ENCODE measurements around the gene MRPL52. TPM values are rescaled to one million over a fixed set of nuclear protein-coding genes. Genes with fewer than 3 reads are reported as not detected.

MRPL52 gene
- total and polyA plus RNA-seq, 4 experiments from 2014 or later = 58.0 to 164 (median 82.8) TPM

DNA sequence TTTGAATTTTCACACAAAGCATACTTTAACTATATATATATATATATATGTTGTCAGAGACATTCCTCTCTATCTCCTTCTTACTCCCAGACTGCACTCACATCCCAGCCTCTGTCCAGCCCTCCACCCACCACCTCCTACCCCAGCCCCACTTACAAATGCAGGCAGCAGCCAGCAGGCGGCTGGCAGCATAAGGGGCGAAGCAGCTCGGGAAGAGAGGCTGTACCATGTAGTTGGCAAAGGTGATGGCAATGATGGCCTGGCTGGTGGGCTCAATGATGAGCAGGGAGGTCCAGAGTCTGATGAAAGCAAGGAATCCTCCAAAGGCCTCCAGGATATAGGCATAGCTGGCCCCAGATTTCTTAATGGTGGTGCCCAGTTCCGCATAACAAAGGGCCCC is 16.9 kb upstream of the MRPL52 start:
- H3K36me3 Mint-ChIP-seq = no peaks in the 10 kb centered on the region
- ChIA-PET CTCF (ENCODE audit: partially characterized antibody) (interaction anchor here (0.8 to 1.1 kb wide), 3 partner anchors 11 to 91 kb away, joined by 3 read pairs; no protein-coding TSS in a partner anchor), POLR2A (ENCODE audit: partially characterized antibody) (no interaction called here)
- peaks cover 0 to 12% (median 3%) of the 10 kb centered on the region in 4 donors for H3K4me1 Mint-ChIP-seq
- H3K9me3 ChIP-seq (ENCODE audit: control insufficient read depth in 1 of 2, low read length in 2 of 2) = no peaks in the 10 kb centered on the region
- no peak overlapping the region for H3K4me3 ChIP-seq (ENCODE audit: low read length in 2 of 2)
- H3K4me3 Mint-ChIP-seq = no peak overlapping the region
- no peaks in the 10 kb centered on the region for H3K9me3 Mint-ChIP-seq
- H3K27me3 ChIP-seq (ENCODE audit: insufficient read depth, low read length) = no peaks in the 10 kb centered on the region
- no peak overlapping the region for H3K27ac Mint-ChIP-seq
- H3K27me3 Mint-ChIP-seq = peaks cover 1 to 3% of the 10 kb centered on the region in 2 donors
- no peak for DNase-seq
- H3K27ac ChIP-seq (ENCODE audit: low read depth, low read length) = no peak overlapping the region
- intact Hi-C loops (cut with micrococcal nuclease) = no loop called here
- no peaks in the 10 kb centered on the region for H3K4me1 ChIP-seq (ENCODE audit: insufficient read depth, low read length)
- no peaks in the 10 kb centered on the region for H3K36me3 ChIP-seq (ENCODE audit: insufficient read depth, low read length)

DNA sequence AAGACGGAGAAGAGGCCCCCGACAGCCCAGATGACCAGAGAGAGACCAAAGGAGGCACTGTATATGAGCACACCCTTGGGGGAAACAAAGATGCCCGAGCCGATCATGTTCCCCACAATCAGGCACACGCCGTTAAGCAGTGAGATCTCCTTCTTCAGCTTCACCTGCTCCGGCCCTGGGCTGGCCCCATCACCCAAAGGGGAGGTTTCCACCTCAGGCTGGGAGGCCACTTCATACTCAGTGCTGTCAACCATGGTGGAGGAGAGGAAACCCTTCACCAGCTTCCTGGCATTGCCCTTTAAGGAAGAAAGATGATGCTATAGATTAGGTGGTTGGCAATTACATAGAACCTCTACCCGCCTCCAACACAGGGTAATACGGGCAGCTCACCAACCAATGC is 16.5 kb upstream of the MRPL52 start:
- Mint-ChIP-seq H3K4me1 (peaks cover 0 to 12% (median 3%) of the 10 kb centered on the region in 4 donors), H3K36me3 (no peaks in the 10 kb centered on the region), H3K27me3 (peaks cover under 1 to 3% of the 10 kb centered on the region in 2 donors), H3K27ac (no peak overlapping the region), H3K4me3 (no peak overlapping the region), H3K9me3 (no peaks in the 10 kb centered on the region)
- no peaks in the 10 kb centered on the region for H3K27me3 ChIP-seq (ENCODE audit: insufficient read depth, low read length)
- H3K9me3 ChIP-seq (ENCODE audit: control insufficient read depth in 1 of 2, low read length in 2 of 2) = no peaks in the 10 kb centered on the region
- H3K4me1 ChIP-seq (ENCODE audit: insufficient read depth, low read length) = no peaks in the 10 kb centered on the region
- POLR2A ChIA-PET (ENCODE audit: partially characterized antibody) = no interaction called here
- intact Hi-C loops (cut with micrococcal nuclease) = no loop called here
- H3K36me3 ChIP-seq (ENCODE audit: insufficient read depth, low read length) = no peaks in the 10 kb centered on the region
- CTCF ChIA-PET (ENCODE audit: partially characterized antibody) = interaction anchor here (0.8 to 1.1 kb wide), 3 partner anchors 11 to 91 kb away, joined by 3 read pairs; no protein-coding TSS in a partner anchor
- H3K27ac ChIP-seq (ENCODE audit: low read depth, low read length) = no peak overlapping the region
- H3K4me3 ChIP-seq (ENCODE audit: low read length in 2 of 2) = no peak overlapping the region
- no peak for DNase-seq

DNA sequence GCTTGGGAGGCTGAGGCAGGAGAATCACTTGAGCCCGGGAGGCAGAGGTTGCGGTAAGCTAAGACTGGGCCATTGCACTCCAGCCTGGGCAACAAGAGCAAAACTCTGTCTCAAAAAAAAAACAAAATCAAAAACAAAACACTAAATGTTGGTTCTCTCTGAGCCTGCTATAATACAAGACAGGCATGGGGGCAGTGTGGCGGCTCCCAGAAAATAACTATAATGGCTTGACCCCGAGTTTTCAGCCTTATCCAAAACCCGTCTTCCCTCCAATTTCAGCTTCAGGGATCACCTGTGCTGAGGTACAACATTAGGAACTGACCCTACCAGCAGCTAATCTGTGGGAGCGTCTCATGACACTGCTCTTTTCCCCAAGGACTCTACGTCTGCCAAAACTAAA is 15.3 kb upstream of the MRPL52 start:
- Mint-ChIP-seq H3K27ac (no peak overlapping the region), H3K4me3 (no peak overlapping the region)
- intact Hi-C loops (cut with micrococcal nuclease) = no loop called here

GRCh38 chr14:22814941-22815713 is 14.6 kb upstream of the MRPL52 start, which contains the start of gene SLC7A7:
Gene SLC7A7, minus strand, starts transcription at chr14:22815435. Its CDS starts 2,037 bp downstream, at chr14:22813398.
- Mint-ChIP-seq H3K27ac (peak within 1 kb of the TSS in 3 of 7 donors; percentile 19 to 93 (median 72)), H3K4me1 (peaks cover 0 to 12% (median 3%) of the 10 kb centered on the region in 4 donors), H3K36me3 (no peaks in the 10 kb centered on the region), H3K27me3 (peaks cover 3 to 6% of the 10 kb centered on the region in 2 donors), H3K9me3 (no peaks in the 10 kb centered on the region), H3K4me3 (no peak within 1 kb of the TSS)
- H3K27ac ChIP-seq (ENCODE audit: low read depth, low read length) = no peak within 1 kb of the TSS
- H3K4me1 ChIP-seq (ENCODE audit: insufficient read depth, low read length) = no peaks in the 10 kb centered on the region
- H3K4me3 ChIP-seq (ENCODE audit: low read length in 2 of 2) = no peak within 1 kb of the TSS
- intact Hi-C loops (cut with micrococcal nuclease) = no loop called here
- H3K9me3 ChIP-seq (ENCODE audit: control insufficient read depth in 1 of 2, low read length in 2 of 2) = no peaks in the 10 kb centered on the region
- POLR2A ChIA-PET (ENCODE audit: partially characterized antibody) = no interaction called here
- CTCF ChIA-PET (ENCODE audit: partially characterized antibody) = interaction anchor here (1.6 to 1.8 kb wide), 2 partner anchors 8 to 244 kb away, joined by 4 to 9 read pairs; no protein-coding TSS in a partner anchor
- no peak for DNase-seq
- H3K36me3 ChIP-seq (ENCODE audit: insufficient read depth, low read length) = no peaks in the 10 kb centered on the region
- no peaks in the 10 kb centered on the region for H3K27me3 ChIP-seq (ENCODE audit: insufficient read depth, low read length)

More for the DNA sequence above, 15.3 kb upstream of the MRPL52 start:
- H3K9me3 ChIP-seq (ENCODE audit: control insufficient read depth in 1 of 2, low read length in 2 of 2) = no peaks in the 10 kb centered on the region
- H3K4me3 ChIP-seq (ENCODE audit: low read length in 2 of 2) = no peak overlapping the region
- ChIA-PET POLR2A (ENCODE audit: partially characterized antibody) (no interaction called here), CTCF (ENCODE audit: partially characterized antibody) (interaction anchor here (1.6 to 1.8 kb wide), 2 partner anchors 9 to 244 kb away, joined by 4 to 9 read pairs; no protein-coding TSS in a partner anchor)
- no peak overlapping the region for H3K27ac ChIP-seq (ENCODE audit: low read depth, low read length)
- H3K36me3 ChIP-seq (ENCODE audit: insufficient read depth, low read length) = no peaks in the 10 kb centered on the region
- H3K9me3 Mint-ChIP-seq = no peaks in the 10 kb centered on the region
- no peaks in the 10 kb centered on the region for H3K36me3 Mint-ChIP-seq
- DNase-seq = no peak
- H3K4me1 Mint-ChIP-seq = peaks cover 0 to 12% (median 3%) of the 10 kb centered on the region in 4 donors
- H3K27me3 ChIP-seq (ENCODE audit: insufficient read depth, low read length) = no peaks in the 10 kb centered on the region
- peaks cover 3% of the 10 kb centered on the region in 2 donors for H3K27me3 Mint-ChIP-seq
- no peaks in the 10 kb centered on the region for H3K4me1 ChIP-seq (ENCODE audit: insufficient read depth, low read length)

DNA sequence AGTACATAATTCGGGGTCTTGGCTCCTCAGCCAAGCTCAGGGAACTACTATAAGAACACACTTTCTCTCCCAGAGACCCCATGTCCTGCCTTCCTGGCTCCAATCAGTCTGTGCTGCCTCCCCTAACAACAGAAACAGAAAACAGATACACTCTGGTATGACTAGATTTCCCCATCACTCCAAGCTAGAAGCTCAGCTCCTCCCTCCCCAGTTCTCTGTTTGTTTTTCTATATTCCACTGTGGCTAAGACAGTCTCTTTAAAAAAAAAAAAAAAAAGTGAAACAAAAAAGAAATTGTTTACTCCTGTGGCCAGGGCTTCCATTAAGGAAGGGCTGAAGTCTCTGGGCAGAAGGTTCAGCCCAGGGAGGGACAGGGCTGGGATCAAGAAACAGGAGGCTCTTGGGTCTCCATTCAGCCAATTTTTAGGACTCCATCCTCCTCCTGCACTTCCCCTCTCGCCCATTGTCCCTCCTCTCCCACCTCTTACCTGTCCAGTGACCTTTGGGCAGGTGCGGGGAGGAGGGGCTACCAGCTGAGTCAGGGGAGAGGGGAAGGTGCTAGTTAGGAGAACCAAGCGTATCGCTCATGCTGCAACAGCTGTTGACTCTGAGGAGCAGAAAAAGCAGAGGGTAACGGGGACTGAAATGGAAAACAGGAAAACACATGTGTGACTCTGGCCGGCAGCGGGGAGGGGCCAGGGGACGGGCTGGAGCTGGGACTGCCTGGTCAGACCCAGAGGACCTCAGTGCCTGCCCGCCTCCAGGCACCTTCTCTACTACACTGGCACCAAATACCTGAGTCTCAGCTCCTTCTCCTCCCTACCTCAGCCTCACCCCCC is 10.3 kb upstream of the MRPL52 start:
- Histone ChIP-seq H3K36me3 (ENCODE audit: insufficient read depth, low read length) (no peaks in the 10 kb centered on the region), H3K27ac (ENCODE audit: low read depth, low read length) (no peak overlapping the region), H3K4me1 (ENCODE audit: insufficient read depth, low read length) (peaks cover under 1% of the 10 kb centered on the region), H3K4me3 (ENCODE audit: low read length in 2 of 2) (no peak overlapping the region), H3K27me3 (ENCODE audit: insufficient read depth, low read length) (no peaks in the 10 kb centered on the region), H3K9me3 (ENCODE audit: control insufficient read depth in 1 of 2, low read length in 2 of 2) (no peaks in the 10 kb centered on the region)
- Mint-ChIP-seq H3K27me3 (peaks cover 5 to 16% of the 10 kb centered on the region in 2 donors), H3K4me3 (no peak overlapping the region), H3K27ac (no peak overlapping the region), H3K36me3 (no peaks in the 10 kb centered on the region), H3K9me3 (no peaks in the 10 kb centered on the region), H3K4me1 (peaks cover 8 to 23% (median 9%) of the 10 kb centered on the region in 4 donors)
- intact Hi-C loops (cut with micrococcal nuclease) = no loop called here
- ChIA-PET POLR2A (ENCODE audit: partially characterized antibody) (interaction anchor here (0.6 to 1.1 kb wide), 2 partner anchors 11 to 248 kb away, joined by 3 to 4 read pairs; no protein-coding TSS in a partner anchor), CTCF (ENCODE audit: partially characterized antibody) (interaction anchor here (0.8 to 13.9 kb wide), 7 partner anchors 8 to 906 kb away, joined by 3 to 403 read pairs (median 4); partner anchors contain the start of genes AJUBA and LRP10)
- DNase-seq = no peak

DNA sequence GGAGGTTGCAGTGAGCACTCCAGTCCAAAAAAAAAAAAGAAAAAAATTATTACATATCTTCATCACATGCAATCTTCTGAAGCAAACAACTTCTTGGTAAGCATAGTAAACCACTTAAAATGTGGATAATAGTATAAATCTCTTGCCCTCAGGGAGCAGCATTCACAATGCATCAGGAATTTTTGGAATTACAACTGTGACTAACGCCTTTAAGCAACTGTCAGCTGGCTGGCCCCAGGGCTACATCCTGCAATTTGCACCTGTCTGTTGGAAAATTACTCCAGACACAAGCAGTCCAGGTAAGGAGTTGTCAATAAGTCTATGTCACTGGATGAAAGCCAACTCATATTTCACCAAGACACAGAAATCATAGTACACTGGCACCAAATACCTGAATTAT is 9.0 kb upstream of the MRPL52 start:
- Mint-ChIP-seq H3K27me3 (peaks cover 6 to 16% of the 10 kb centered on the region in 2 donors), H3K36me3 (no peaks in the 10 kb centered on the region), H3K4me3 (peak overlapping the region in 1 of 8 donors; percentile 25), H3K27ac (no peak overlapping the region), H3K9me3 (no peaks in the 10 kb centered on the region), H3K4me1 (peaks cover 8 to 23% (median 12%) of the 10 kb centered on the region in 4 donors)
- Histone ChIP-seq H3K4me1 (ENCODE audit: insufficient read depth, low read length) (peaks cover 7% of the 10 kb centered on the region), H3K36me3 (ENCODE audit: insufficient read depth, low read length) (no peaks in the 10 kb centered on the region), H3K4me3 (ENCODE audit: low read length in 2 of 2) (no peak overlapping the region), H3K9me3 (ENCODE audit: control insufficient read depth in 1 of 2, low read length in 2 of 2) (no peaks in the 10 kb centered on the region), H3K27ac (ENCODE audit: low read depth, low read length) (no peak overlapping the region), H3K27me3 (ENCODE audit: insufficient read depth, low read length) (no peaks in the 10 kb centered on the region)
- ChIA-PET POLR2A (ENCODE audit: partially characterized antibody) (no interaction called here), CTCF (ENCODE audit: partially characterized antibody) (interaction anchor here (1.1 to 13.9 kb wide), 5 partner anchors 36 to 250 kb away, joined by 4 to 403 read pairs (median 38); partner anchors contain the start of gene LRP10)
- intact Hi-C loops (cut with micrococcal nuclease) = loop anchor here (5.0 kb wide), 1 partner anchor 237 kb away; the partner anchor contains the start of gene CDH24
- DNase-seq = no peak

Data from CD4-positive, alpha-beta memory T cell (primary cell).